ENCODE results near the gene FBXO47. TPM values are rescaled to one million over a fixed set of nuclear protein-coding genes. Genes with fewer than 3 reads are reported as not detected.

The FBXO47 gene
- total and polyA plus RNA-seq, 2 of the 13 experiments (the other 11 are each of a cell fraction or from before 2014, with no cell fraction given), result not detected

GRCh38 chr17:38914741-38915638, 52.2 kb downstream of the FBXO47 start (continued):
- peak; percentile 78 for TF ChIP-seq ZHX2 (IDR thresholded peaks at IDR 0.05; ENCODE audit: low read depth)
- no peak for TF ChIP-seq ZHX2 (CRISPR knock-in tag; IDR thresholded peaks at IDR 0.05; ENCODE audit: borderline replicate concordance)
- TF ChIP-seq ZNF296 (CRISPR knock-in tag; conservative IDR thresholded peaks at IDR 0.05), result no peak
- peak; percentile 71 for TF ChIP-seq FOXP4 (CRISPR knock-in tag; IDR thresholded peaks at IDR 0.05)
- TF ChIP-seq ZNF263 (CRISPR knock-in tag; IDR thresholded peaks at IDR 0.05), result 0 out of 2 replicates have a peak, but pooled peaks have one; percentile 27
- no peak for TF ChIP-seq DRAP1 (CRISPR knock-in tag; IDR thresholded peaks at IDR 0.05)
- peak; percentile 81; the same call in 1 of the 2 replicates for TF ChIP-seq ZMYM2 (CRISPR knock-in tag; IDR thresholded peaks at IDR 0.05)
- no peak for TF ChIP-seq ZNF589 (CRISPR knock-in tag; conservative IDR thresholded peaks at IDR 0.05)
- no peak for TF ChIP-seq TRAFD1 (CRISPR knock-in tag; IDR thresholded peaks at IDR 0.05; ENCODE audit: borderline replicate concordance)
- TF ChIP-seq, protein P1, sequence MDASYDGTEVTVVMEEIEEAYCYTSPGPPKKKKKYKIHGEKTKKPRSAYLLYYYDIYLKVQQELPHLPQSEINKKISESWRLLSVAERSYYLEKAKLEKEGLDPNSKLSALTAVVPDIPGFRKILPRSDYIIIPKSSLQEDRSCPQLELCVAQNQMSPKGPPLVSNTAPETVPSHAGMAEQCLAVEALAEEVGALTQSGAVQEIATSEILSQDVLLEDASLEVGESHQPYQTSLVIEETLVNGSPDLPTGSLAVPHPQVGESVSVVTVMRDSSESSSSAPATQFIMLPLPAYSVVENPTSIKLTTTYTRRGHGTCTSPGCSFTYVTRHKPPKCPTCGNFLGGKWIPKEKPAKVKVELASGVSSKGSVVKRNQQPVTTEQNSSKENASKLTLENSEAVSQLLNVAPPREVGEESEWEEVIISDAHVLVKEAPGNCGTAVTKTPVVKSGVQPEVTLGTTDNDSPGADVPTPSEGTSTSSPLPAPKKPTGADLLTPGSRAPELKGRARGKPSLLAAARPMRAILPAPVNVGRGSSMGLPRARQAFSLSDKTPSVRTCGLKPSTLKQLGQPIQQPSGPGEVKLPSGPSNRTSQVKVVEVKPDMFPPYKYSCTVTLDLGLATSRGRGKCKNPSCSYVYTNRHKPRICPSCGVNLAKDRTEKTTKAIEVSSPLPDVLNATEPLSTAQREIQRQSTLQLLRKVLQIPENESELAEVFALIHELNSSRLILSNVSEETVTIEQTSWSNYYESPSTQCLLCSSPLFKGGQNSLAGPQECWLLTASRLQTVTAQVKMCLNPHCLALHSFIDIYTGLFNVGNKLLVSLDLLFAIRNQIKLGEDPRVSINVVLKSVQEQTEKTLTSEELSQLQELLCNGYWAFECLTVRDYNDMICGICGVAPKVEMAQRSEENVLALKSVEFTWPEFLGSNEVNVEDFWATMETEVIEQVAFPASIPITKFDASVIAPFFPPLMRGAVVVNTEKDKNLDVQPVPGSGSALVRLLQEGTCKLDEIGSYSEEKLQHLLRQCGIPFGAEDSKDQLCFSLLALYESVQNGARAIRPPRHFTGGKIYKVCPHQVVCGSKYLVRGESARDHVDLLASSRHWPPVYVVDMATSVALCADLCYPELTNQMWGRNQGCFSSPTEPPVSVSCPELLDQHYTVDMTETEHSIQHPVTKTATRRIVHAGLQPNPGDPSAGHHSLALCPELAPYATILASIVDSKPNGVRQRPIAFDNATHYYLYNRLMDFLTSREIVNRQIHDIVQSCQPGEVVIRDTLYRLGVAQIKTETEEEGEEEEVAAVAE (CRISPR knock-in tag; IDR thresholded peaks at IDR 0.05; ENCODE audit: borderline replicate concordance), result 0 out of 2 replicates have a peak, but pooled peaks have one; percentile 20
- TF ChIP-seq REL (CRISPR knock-in tag; conservative IDR thresholded peaks at IDR 0.05), result no peak
- no peak for TF ChIP-seq CREM (IDR thresholded peaks at IDR 0.05)
- TF ChIP-seq CREM (CRISPR knock-in tag; IDR thresholded peaks at IDR 0.05), result no peak

All from HepG2 (cell line).